Brain pericyte (primary cell): ENCODE results near the gene HOXC11.

Experiments
- DNase-seq: peaks from one replicate; pipeline ENCODE4 v3.0.0-alpha.2; 2012; ENCODE audit warnings: low read depth, low spot score

HOXC11 gene

GRCh38 chr12:53973236-53974042 is 513 bp downstream of the HOXC11 start:
- DNase-seq: no peak

- no peak for DNase-seq
Observed at GRCh38 chr12:53974084-53975063, 1.4 kb downstream of the HOXC11 start, which contains the start of gene HOTAIR. Gene HOTAIR, minus strand, starts transcription at chr12:53974954.

DNA sequence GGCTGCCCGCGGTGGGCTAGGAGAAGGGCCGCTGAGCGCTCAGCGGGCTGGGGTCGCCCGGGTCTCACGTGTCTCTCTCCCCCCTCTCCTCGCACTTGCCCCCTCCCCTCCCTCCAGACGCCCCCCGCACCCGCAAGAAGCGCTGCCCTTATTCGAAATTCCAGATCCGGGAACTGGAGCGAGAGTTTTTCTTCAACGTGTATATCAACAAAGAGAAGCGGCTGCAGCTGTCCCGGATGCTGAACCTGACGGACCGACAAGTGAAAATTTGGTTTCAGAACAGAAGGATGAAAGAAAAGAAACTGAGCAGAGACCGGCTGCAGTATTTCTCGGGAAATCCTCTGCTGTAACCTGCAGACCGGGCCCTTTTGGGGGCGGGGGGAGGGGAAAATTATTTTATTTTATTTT is 2.1 kb downstream of the HOXC11 start:
- no peak for DNase-seq

GRCh38 chr12:53975479-53976152 is 2.7 kb downstream of the HOXC11 start:
- DNase-seq: no peak

DNA sequence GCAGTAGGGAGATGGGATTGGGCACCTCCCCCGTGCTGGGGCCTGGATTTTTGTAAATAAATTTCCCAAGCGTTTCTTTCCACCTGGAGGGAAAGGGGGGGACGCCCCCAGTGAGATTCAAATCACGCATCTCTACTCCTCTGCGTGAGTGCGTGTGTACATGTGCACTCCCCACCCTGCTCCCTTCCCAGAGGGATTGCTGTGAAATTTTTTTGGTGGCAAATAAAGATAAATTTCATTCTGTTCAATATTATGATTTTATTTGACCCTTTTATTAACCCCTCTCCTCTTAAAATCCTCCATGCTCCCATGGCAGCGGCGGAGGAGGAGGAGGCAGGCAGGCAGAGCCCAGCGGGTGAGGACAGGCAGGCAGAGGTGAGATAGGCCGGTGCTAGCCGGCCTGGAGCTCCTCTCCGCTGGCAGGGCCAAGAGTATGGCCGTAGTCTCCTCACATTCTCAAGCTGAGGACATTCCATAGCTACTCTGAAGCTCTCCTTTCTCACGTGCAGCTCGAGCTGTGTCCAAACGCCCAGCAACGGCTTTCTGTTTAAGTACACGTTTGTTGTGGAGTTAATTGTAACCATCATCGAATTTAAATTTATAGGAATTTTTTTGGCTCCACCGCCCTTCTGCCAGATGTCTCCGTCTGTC is 3.4 kb downstream of the HOXC11 start:
- no peak for DNase-seq

DNA sequence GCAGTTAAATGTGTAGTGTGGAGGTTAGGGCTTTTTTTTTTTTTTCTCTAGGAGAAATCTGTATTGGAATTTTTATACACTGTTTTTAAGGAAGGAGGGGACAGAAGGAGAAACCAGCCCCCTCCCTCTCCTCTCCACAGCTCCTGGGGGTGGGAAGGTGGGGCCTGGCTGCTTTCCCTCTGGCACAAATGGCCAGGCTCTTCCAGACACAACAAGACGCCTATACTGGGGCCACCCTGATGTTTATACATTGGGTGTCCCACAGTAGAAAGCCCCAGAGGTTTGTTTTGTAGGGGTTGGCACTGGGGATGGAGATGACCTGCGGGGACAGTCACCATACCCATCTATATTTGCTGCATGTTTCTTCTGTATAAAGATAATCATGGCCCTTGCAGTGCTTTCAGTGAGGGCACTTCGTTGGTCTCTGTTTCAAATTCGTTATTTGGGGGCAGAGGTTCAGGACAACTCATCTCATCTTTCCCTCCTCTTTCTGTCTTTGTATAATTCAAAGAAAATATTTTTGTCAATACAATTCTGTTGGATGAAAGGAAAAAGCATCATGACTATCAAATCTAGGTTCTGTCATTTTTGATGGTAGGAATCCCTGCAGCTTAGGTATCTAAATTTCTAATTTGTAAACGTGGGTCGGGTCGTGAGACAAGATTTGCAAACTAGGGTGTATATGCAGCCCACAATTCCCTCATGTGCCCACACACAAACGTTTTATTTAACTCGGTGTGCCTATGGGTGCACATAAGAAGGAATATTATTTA is 4.1 kb downstream of the HOXC11 start:
- no peak for DNase-seq

DNA sequence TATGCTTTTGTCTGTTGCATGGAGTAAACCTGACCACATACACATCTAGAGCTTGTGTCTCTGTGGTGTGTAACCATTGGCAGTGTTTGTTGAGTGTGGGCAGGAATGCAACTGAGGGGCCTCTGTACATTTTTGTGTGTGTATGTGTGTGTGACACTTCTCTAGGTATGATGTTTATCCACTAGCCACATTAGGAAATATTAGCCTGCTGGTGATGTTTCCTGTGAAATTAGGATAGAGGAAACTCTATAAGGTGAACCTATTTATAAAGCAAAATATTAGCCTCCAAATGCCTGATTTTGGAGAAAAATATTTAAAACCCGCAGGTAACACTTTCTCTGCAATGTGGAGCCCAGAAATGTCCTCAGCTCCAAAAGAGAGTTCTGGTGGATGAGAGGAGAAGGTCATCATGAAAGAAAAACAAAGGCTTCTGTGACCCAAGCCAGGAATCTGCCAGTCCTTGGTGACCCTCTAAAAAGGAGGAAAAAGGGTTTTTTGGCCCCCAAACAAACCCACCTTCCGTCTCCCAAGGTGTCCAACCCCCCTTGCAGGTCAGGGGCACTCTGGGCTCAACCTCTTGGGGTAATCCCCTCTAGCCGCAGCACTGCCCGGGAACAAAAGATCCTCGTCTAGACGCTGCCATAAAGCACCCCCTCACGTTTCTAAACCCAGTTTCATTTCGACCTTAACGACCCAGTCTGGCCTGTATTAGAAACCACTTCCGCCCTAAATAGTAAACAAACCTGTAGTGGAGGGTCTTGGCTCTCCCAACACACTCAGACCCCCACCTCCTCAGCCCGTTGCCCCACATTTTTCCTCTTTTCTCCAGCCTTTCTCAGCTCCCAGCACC is 4.9 kb downstream of the HOXC11 start:
- no peak for DNase-seq

GRCh38 chr12:53978477-53979356 is 5.8 kb downstream of the HOXC11 start:
- DNase-seq: no peak

DNA sequence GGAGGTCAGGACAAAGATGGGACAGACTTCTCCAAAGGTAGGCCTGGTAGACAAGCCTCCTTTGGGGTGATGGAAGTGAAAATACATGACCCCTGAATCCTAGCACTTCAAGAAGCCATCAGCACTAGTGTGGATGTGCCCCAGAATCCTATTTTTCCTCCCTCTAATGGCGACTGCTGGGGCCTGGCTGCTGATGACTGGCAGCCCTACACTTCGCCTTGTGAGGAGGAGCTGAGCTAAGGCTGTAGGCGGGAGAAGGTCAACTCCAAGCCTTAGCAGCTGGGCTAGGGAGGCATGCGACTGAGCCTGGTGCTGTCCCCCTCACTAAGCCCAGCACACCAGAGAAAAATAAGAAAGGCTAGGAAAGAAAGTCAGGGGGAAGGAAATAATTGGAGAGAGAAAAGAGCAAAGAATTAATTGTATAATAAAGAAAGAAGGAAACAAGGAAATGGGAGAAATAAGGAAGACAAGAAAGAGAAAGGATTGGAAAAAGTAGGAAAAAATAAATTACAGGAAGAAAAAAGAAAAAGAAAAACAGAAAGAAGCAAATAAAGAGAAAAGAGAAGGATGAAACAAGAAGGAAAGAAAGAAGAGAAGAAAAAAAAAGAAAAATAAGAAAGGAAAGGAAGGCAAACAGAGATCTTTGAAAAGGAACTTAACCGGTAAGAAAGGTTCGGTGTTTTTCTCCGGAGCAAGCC is 7.3 kb downstream of the HOXC11 start:
- no peak for DNase-seq

- no peak for DNase-seq
Observed at GRCh38 chr12:53980802-53981496, 8.0 kb downstream of the HOXC11 start.

DNA sequence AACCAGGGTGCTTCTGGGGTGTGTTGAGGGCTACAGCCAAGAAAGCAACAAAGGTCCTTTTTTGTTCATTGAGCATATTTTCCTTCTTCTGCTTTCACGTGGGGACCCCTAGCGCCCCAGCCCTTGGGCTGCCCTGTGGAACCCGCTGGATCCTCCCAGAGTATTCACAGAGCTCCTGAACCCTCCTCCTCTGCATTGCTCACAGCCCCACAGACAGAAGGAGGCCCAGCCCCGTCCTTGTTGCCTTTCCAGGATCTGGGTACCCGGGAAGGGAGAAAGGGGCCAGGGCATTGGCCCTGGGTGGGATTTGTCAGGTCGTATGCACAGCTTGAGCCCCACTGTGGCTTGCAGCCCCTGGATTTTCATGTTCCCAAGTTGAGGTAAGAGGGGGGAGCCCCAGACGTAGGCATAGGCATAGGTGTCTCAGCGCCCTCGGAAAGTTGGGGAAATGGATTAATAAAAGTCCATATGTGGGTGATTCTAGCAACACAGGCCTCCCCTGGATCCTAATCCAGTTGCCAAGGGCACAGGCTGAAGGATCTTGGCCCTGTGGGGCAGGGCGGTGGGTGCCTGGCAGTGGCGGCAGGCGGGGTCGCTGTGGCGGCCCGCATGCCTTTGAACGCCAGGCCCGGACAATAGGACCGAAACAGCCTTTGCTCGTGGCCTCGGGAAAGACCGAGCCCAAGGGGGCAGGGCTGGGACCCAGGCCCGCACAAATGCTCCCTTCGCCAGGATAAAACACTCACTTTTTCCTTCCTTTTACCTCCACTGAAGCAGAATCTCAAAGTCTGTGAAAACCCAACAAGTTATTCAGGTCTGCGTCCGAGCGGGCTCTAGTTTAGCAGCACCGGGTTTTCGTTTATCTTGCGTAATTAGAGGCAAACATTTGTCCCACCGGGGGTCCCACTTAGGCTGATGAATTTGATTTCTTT is 9.0 kb downstream of the HOXC11 start:
- no peak for DNase-seq

DNA sequence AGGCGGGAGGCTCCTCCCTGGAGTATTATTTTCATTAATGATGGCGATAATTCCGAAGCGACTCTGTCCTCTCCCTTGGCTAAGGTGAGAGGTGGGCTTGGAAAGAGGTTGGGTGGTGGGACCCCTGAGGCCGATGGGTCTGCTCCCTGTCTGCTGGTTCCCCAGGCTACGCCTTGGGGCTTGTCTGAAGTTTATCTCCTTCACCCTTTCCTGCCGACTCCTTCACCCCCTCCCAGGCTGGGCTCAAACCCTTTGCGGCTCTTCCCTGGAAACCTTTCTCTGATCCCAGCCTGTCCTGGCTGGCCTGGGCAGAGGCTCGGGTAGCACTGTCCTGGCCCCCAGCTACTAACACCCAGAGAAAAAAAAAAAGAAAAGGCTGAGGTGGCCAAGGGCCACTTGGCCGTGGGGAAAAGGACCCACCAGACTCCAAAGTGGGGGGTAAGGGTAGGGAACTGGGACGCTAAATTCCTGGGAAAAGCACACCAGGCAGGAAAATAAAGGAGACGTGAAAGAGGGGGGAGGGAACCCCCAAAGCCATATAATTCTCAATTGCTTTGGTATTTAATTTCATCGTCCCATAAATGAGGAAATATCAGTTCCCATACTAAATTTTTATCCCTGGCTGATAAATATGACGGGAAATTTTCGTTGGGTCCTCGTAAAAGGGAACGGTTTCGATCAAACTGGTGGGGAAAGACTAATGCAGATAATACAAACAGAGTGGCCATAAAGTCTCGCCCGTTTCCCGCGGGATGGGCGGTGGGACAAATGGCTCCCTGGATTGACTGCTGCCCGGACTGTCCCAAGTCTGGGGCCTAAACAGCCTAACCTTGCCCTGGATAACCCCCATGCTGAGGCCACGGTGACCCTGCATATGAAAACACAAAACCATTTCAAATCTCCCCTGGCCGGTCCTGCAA is 10.0 kb downstream of the HOXC11 start:
- no peak for DNase-seq

DNA sequence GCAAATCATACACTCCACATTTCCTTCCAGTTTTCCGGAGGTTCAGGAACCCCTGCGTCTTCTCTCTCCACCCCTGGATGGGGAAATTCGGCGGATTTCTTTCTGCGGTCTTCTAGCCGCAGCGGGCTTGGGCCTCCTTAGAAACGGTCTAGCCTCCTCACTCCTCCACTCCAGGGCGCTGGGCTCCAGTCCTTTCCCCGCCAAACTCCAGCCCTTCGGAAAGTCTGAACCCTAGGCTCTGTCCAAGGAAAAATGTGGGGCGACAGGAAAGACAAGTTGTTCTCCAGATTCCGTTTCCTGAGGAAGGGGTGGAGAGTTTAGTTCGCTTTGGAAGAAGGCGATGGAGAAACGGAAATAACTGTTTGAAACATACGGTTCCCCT is 10.6 kb downstream of the HOXC11 start:
- DNase-seq: no peak

DNA sequence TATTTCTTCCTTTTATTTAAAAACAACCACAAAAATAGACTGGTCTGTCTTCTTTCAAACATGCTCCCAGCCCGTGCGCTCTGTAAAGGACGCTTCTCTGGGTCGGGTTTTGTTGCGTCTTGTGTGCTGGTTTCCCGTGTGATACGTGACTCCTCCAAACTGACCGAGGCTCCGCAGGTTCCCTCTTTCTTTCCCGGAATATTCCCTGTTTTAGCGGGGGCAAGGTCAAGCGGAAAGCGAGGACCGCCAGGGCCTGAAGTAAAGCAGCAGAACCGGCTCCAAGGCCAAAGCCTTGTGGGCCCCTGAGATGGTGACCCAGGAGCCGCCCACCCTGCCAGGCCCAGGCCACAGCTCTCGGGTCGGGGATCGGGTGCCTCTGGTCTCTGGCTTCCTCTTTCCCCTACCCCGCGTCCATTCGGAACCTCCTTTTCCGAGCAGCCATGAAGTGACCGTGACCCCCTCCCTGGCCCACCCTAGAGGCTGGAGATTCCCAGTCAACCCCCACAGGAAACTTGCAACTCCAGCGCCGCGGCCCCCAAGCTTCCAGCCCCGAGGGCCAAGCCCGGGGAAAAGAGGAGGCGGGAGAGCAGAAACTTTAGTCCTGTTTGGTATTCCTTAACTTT is 11.1 kb downstream of the HOXC11 start:
- DNase-seq: no peak
